Panc1 (cell line): ENCODE results near the gene DNMT3A. TPM values are rescaled to one million over a fixed set of nuclear protein-coding genes. Genes with fewer than 3 reads are reported as not detected.

Source experiments
- ATAC-seq: fragments of 200-7000 bp; cut with Tn5 transposase; 2 replicates; pipeline ENCODE4 v1.9.1; 2020; ENCODE audit warnings: mild to moderate bottlenecking, moderate library complexity
- BruUV-seq: library from RNA; stranded (reverse); fragments of 400-500 nt; replicated peaks from 2 replicates; lab custom pipeline; 2021; lab: Mats Ljungman, UMichigan
- CTCF ChIA-PET: fragments of 300-600 bp; sonication (Branson Sonifier 250); formaldehyde crosslinking; loops from one replicate; lab custom pipeline; 2022; ENCODE audit warnings: antibody characterized with exemption; lab: Charles Lee
- POLR2A ChIA-PET: fragments of 300-600 bp; sonication (Branson Sonifier 250); formaldehyde crosslinking; loops from one replicate; lab custom pipeline; 2022; ENCODE audit warnings: antibody characterized with exemption; lab: Charles Lee
- DNase-seq: peaks from one replicate; pipeline ENCODE4 v3.0.0-alpha.2; 2010; ENCODE audit warnings: low read depth, low spot score
- H3K27ac ChIP-seq: 2 replicates; pipeline ENCODE4 v1.5.1; 2011; ENCODE audit warnings: mild to moderate bottlenecking, low read length, inconsistent platforms
- H3K27me3 ChIP-seq: fragments of 200-500 bp; sonication (Bioruptor generic); 2 replicates; pipeline ENCODE4 v1.6.0; 2014; ENCODE audit warnings: low read length, inconsistent platforms; ENCODE audit not compliant: control insufficient read depth, insufficient read depth
- H3K36me3 ChIP-seq: fragments of 200-500 bp; sonication (Bioruptor generic); 2 replicates; pipeline ENCODE4 v1.5.1; 2014; ENCODE audit warnings: inconsistent platforms, mild to moderate bottlenecking, low read length, moderate library complexity; ENCODE audit not compliant: control insufficient read depth, insufficient read depth
- H3K4me1 ChIP-seq: 2 replicates; pipeline ENCODE4 v1.5.1; 2011; ENCODE audit warnings: inconsistent platforms, mild to moderate bottlenecking, low read length, moderate library complexity; ENCODE audit not compliant: control insufficient read depth, insufficient read depth
- H3K4me3 ChIP-seq, 2 experiments: 2 replicates each; pipeline ENCODE4 v1.5.1; 2011 to 2012; ENCODE audit warnings: low read depth in 2 of 2, low read length in 2 of 2, mild to moderate bottlenecking in 2 of 2, inconsistent platforms in 1 of 2, moderate library complexity in 1 of 2
- H3K9me3 ChIP-seq: fragments of 200-500 bp; sonication (Bioruptor generic); 2 replicates; pipeline ENCODE4 v1.5.1; 2014; ENCODE audit warnings: low read depth, mild to moderate bottlenecking, inconsistent platforms, low read length, moderate library complexity; ENCODE audit not compliant: control insufficient read depth, insufficient read depth
- POLR2AphosphoS5 ChIP-seq: IDR thresholded peaks from 2 replicates; pipeline ENCODE4 v1.6.1; 2012; ENCODE audit warnings: mild to moderate bottlenecking, low read depth, low read length, moderate library complexity
- SIN3A ChIP-seq: IDR thresholded peaks from 2 replicates; pipeline ENCODE4 v1.6.1; 2012; ENCODE audit warnings: low read depth, mild to moderate bottlenecking, low read length, moderate library complexity, borderline replicate concordance; ENCODE audit not compliant: insufficient read depth
- TCF7L2 ChIP-seq: IDR thresholded peaks from 2 replicates; pipeline ENCODE4 v1.6.1; 2011; ENCODE audit warnings: mild to moderate bottlenecking, low read depth, low read length, inconsistent platforms
- in situ Hi-C: cut with HindIII; loops from 2 replicates; pipeline ENCODE4 v1.10.0; 2016; ENCODE audit warnings: low sequenced_read_pairs, low pct_unique_long_range_greater_than_20kb
- intact Hi-C: fragments of 100-400 bp; cut with micrococcal nuclease; formaldehyde crosslinking; loops from one replicate; pipeline ENCODE4 v1.10.0; 2022; ENCODE audit not compliant: unreplicated experiment
- total RNA-seq: library from RNA; stranded (reverse); gene quantifications from one replicate; pipeline ENCODE4 v1.2.1, GENCODE V29; 2021; ENCODE audit not compliant: unreplicated experiment
- TF ChIP-seq, protein P1 (sequence below), 2 experiments: IDR thresholded peaks; 2 replicates each; pipeline ENCODE4 v1.6.1; 2011 to 2012; ENCODE audit warnings: low read depth in 2 of 2, control low read depth in 1 of 2, low read length in 1 of 2, mild to moderate bottlenecking in 1 of 2, moderate library complexity in 1 of 2; ENCODE audit not compliant: insufficient read depth in 1 of 2
- TF ChIP-seq, protein P2 (sequence below): fragments of 450-650 bp; IDR thresholded peaks from 2 replicates; pipeline ENCODE4 v1.5.1; 2017; ENCODE audit warnings: mild to moderate bottlenecking

DNMT3A gene
- total RNA-seq, 1 experiment from 2014 or later: 29.3 TPM

GRCh38 chr2:25249785-25250184 is 91.9 kb downstream of the DNMT3A start:
- ATAC-seq (no peak), DNase-seq (no peak)
- Histone ChIP-seq H3K27ac (no peak overlapping the region), H3K36me3 (no peaks in the 10 kb centered on the region), H3K4me3 (no peak overlapping the region), H3K27me3 (no peaks in the 10 kb centered on the region), H3K9me3 (no peaks in the 10 kb centered on the region), H3K4me1 (peaks cover 7% of the 10 kb centered on the region)
- no peak for TF ChIP-seq POLR2AphosphoS5
- TF ChIP-seq, protein P1, sequence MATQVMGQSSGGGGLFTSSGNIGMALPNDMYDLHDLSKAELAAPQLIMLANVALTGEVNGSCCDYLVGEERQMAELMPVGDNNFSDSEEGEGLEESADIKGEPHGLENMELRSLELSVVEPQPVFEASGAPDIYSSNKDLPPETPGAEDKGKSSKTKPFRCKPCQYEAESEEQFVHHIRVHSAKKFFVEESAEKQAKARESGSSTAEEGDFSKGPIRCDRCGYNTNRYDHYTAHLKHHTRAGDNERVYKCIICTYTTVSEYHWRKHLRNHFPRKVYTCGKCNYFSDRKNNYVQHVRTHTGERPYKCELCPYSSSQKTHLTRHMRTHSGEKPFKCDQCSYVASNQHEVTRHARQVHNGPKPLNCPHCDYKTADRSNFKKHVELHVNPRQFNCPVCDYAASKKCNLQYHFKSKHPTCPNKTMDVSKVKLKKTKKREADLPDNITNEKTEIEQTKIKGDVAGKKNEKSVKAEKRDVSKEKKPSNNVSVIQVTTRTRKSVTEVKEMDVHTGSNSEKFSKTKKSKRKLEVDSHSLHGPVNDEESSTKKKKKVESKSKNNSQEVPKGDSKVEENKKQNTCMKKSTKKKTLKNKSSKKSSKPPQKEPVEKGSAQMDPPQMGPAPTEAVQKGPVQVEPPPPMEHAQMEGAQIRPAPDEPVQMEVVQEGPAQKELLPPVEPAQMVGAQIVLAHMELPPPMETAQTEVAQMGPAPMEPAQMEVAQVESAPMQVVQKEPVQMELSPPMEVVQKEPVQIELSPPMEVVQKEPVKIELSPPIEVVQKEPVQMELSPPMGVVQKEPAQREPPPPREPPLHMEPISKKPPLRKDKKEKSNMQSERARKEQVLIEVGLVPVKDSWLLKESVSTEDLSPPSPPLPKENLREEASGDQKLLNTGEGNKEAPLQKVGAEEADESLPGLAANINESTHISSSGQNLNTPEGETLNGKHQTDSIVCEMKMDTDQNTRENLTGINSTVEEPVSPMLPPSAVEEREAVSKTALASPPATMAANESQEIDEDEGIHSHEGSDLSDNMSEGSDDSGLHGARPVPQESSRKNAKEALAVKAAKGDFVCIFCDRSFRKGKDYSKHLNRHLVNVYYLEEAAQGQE (IDR thresholded peaks at IDR 0.05; ENCODE audit: insufficient read depth in 1 of 2, low read depth in 2 of 2, low read length in 1 of 2): no peak
- TF ChIP-seq SIN3A: no peak
- no peak for TF ChIP-seq TCF7L2
- TF ChIP-seq, protein P2, sequence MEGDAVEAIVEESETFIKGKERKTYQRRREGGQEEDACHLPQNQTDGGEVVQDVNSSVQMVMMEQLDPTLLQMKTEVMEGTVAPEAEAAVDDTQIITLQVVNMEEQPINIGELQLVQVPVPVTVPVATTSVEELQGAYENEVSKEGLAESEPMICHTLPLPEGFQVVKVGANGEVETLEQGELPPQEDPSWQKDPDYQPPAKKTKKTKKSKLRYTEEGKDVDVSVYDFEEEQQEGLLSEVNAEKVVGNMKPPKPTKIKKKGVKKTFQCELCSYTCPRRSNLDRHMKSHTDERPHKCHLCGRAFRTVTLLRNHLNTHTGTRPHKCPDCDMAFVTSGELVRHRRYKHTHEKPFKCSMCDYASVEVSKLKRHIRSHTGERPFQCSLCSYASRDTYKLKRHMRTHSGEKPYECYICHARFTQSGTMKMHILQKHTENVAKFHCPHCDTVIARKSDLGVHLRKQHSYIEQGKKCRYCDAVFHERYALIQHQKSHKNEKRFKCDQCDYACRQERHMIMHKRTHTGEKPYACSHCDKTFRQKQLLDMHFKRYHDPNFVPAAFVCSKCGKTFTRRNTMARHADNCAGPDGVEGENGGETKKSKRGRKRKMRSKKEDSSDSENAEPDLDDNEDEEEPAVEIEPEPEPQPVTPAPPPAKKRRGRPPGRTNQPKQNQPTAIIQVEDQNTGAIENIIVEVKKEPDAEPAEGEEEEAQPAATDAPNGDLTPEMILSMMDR: no peak
- CTCF ChIA-PET: no interaction called here
- intact Hi-C loops (no loop called here), in situ Hi-C loops (no loop called here)
- POLR2A ChIA-PET: no interaction called here
- TSS peak; percentile 65 for BruUV-seq

- POLR2A ChIA-PET: interaction anchor here (0.6 to 0.7 kb wide), 2 partner anchors 19 to 82 kb away, joined by 3 to 5 read pairs; no protein-coding TSS in a partner anchor
- DNase-seq: no peak
- H3K4me3 ChIP-seq: no peak overlapping the region
- ATAC-seq: no peak
- H3K36me3 ChIP-seq: peaks cover 3% of the 10 kb centered on the region
- H3K9me3 ChIP-seq: no peaks in the 10 kb centered on the region
- CTCF ChIA-PET: no interaction called here
- intact Hi-C loops (no loop called here), in situ Hi-C loops (no loop called here)
- TF ChIP-seq SIN3A (no peak), TCF7L2 (no peak), POLR2AphosphoS5 (no peak)
- TF ChIP-seq, protein P1 (IDR thresholded peaks at IDR 0.05; ENCODE audit: insufficient read depth in 1 of 2, low read depth in 2 of 2, low read length in 1 of 2): no peak
- TF ChIP-seq, protein P2: no peak
- H3K27me3 ChIP-seq: no peaks in the 10 kb centered on the region
- H3K4me1 ChIP-seq: peaks cover 7% of the 10 kb centered on the region
- no peak overlapping the region for H3K27ac ChIP-seq
- no TSS peak for BruUV-seq
These were observed 93.8 kb downstream of the DNMT3A start for GRCh38 chr2:25247792-25248512.
